ENCODE results near the gene HAUS7. TPM values are rescaled to one million over a fixed set of nuclear protein-coding genes. Genes with fewer than 3 reads are reported as not detected.

The HAUS7 gene
- polyA plus RNA-seq (2011; rRNA removed) (30.3 and 39.1 TPM in 2 replicates), polyA plus RNA-seq (2017; fragmentation: RNase III; extraction: RNeasy Plus Mini Kit Qiagen cat#74134 plus additional on column Dnase treatment) (53.6 to 54.4 TPM (median 53.8 TPM) in 3 replicates), polyA minus RNA-seq (2011; rRNA and poly(A)+ RNA removed) (44.0 and 44.3 TPM in 2 replicates)
- polyA plus RNA-seq (2012; cell fraction: cytosol; rRNA removed): 67.8 and 71.2 TPM in 2 replicates
- polyA plus RNA-seq (2012; cell fraction: nucleus; rRNA removed): 148 and 166 TPM in 2 replicates

DNA sequence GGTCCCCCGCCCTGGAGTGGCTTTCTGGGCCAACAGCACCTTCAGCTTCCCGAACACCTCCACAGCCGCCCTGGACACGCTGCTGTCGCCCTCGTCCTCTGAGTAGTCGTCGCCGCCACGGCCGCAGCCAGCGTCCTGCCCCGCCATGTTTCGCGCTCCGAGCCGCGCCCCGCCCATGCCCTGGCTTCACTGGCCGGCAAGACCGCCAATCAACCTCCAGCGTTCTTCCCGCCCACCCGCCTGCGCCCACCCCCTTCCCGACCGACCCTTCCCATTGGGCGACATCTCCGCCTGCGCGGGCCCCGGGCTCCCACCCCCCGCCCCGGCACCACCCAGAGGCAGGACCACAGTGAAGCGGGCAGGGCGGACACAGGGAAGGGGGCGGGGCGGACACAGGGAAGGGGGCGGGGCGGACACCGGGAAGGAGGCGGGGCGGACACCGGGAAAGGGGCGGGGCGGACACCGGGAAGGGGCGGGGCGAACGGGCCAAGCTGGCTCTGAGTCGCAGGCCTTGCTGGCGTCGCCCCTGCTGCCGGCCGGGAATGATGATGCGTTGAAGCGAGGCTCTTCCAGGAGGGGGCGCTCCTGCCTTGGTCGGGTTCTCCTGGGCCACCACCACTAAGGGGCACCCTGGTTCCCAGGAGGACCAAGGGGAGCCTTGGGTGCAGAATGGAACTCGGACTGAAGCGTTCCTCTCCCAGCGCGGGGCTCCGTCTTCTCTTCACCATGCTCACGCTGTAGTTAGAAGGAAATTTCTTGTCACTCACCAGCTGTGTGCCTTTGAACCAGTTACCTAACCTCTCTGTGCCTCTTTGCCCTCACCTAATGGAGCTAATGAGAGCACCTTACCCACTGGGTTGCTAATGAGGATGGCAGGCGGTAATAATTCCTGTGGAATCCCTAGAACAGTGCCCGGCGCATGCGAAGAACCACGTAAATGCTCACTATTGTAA, at the start of gene HAUS7:
TSS of gene HAUS7 (minus strand) at position 166 of the 953 bp plus-strand sequence. CDS start at position 147, 19 bp downstream.
- Histone ChIP-seq H3K4me2 (peak within 1 kb of the TSS; percentile 97), H3K27ac (peak within 1 kb of the TSS; percentile 64 to 90)
- no peak for FAIRE-seq

More for the DNA sequence above, at the start of gene HAUS7:
- TF ChIP-seq SMC3 (IDR thresholded peaks at IDR 0.05): peak; percentile 68
- no peak for TF ChIP-seq HDAC2 (IDR thresholded peaks at IDR 0.05)
- TF ChIP-seq, protein P1, sequence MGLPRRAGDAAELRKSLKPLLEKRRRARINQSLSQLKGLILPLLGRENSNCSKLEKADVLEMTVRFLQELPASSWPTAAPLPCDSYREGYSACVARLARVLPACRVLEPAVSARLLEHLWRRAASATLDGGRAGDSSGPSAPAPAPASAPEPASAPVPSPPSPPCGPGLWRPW (IDR thresholded peaks at IDR 0.05): no peak
- peak; percentile 82 for TF ChIP-seq ZFP36 (IDR thresholded peaks at IDR 0.05; ENCODE audit: borderline replicate concordance, partially characterized antibody)
- peak; percentile 60 for TF ChIP-seq POLR2A (IDR thresholded peaks at IDR 0.05; ENCODE audit: low read length)
- TF ChIP-seq RARB (CRISPR knock-in tag; IDR thresholded peaks at IDR 0.05): no peak
- TF ChIP-seq FOXS1 (CRISPR knock-in tag; IDR thresholded peaks at IDR 0.05): no peak
- TF ChIP-seq, protein P2, sequence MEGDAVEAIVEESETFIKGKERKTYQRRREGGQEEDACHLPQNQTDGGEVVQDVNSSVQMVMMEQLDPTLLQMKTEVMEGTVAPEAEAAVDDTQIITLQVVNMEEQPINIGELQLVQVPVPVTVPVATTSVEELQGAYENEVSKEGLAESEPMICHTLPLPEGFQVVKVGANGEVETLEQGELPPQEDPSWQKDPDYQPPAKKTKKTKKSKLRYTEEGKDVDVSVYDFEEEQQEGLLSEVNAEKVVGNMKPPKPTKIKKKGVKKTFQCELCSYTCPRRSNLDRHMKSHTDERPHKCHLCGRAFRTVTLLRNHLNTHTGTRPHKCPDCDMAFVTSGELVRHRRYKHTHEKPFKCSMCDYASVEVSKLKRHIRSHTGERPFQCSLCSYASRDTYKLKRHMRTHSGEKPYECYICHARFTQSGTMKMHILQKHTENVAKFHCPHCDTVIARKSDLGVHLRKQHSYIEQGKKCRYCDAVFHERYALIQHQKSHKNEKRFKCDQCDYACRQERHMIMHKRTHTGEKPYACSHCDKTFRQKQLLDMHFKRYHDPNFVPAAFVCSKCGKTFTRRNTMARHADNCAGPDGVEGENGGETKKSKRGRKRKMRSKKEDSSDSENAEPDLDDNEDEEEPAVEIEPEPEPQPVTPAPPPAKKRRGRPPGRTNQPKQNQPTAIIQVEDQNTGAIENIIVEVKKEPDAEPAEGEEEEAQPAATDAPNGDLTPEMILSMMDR (IDR thresholded peaks at IDR 0.05): peak; percentile 77
- peak; percentile 75; the same call in 1 of the 2 replicates for TF ChIP-seq PHF8 (IDR thresholded peaks at IDR 0.05; ENCODE audit: borderline replicate concordance, low read depth)
- no peak for TF ChIP-seq NR3C1 (IDR thresholded peaks at IDR 0.05)
- no peak for TF ChIP-seq ZNF302 (CRISPR knock-in tag; IDR thresholded peaks at IDR 0.05)
- no peak for TF ChIP-seq SREBF2 (IDR thresholded peaks at IDR 0.05)
- TF ChIP-seq, protein P3, sequence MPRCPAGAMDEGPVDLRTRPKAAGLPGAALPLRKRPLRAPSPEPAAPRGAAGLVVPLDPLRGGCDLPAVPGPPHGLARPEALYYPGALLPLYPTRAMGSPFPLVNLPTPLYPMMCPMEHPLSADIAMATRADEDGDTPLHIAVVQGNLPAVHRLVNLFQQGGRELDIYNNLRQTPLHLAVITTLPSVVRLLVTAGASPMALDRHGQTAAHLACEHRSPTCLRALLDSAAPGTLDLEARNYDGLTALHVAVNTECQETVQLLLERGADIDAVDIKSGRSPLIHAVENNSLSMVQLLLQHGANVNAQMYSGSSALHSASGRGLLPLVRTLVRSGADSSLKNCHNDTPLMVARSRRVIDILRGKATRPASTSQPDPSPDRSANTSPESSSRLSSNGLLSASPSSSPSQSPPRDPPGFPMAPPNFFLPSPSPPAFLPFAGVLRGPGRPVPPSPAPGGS (IDR thresholded peaks at IDR 0.05): no peak
- TF ChIP-seq HEYL (CRISPR knock-in tag; IDR thresholded peaks at IDR 0.05): no peak
- no peak for TF ChIP-seq HOXB5 (CRISPR knock-in tag; IDR thresholded peaks at IDR 0.05)
- no peak for TF ChIP-seq HOXA7 (CRISPR knock-in tag; IDR thresholded peaks at IDR 0.05)
- no peak for TF ChIP-seq BHLHE40 (IDR thresholded peaks at IDR 0.05; ENCODE audit: low read depth, low read length)
- TF ChIP-seq POLR2AphosphoS2 (conservative IDR thresholded peaks at IDR 0.05; ENCODE audit: low read length): no peak
- TF ChIP-seq, protein P4, sequence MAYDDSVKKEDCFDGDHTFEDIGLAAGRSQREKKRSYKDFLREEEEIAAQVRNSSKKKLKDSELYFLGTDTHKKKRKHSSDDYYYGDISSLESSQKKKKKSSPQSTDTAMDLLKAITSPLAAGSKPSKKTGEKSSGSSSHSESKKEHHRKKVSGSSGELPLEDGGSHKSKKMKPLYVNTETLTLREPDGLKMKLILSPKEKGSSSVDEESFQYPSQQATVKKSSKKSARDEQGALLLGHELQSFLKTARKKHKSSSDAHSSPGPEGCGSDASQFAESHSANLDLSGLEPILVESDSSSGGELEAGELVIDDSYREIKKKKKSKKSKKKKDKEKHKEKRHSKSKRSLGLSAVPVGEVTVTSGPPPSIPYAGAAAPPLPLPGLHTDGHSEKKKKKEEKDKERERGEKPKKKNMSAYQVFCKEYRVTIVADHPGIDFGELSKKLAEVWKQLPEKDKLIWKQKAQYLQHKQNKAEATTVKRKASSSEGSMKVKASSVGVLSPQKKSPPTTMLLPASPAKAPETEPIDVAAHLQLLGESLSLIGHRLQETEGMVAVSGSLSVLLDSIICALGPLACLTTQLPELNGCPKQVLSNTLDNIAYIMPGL (CRISPR knock-in tag; IDR thresholded peaks at IDR 0.05; ENCODE audit: borderline replicate concordance): no peak
- TF ChIP-seq GATA3 (IDR thresholded peaks at IDR 0.05; ENCODE audit: borderline replicate concordance): no peak
- TF ChIP-seq, protein P5, sequence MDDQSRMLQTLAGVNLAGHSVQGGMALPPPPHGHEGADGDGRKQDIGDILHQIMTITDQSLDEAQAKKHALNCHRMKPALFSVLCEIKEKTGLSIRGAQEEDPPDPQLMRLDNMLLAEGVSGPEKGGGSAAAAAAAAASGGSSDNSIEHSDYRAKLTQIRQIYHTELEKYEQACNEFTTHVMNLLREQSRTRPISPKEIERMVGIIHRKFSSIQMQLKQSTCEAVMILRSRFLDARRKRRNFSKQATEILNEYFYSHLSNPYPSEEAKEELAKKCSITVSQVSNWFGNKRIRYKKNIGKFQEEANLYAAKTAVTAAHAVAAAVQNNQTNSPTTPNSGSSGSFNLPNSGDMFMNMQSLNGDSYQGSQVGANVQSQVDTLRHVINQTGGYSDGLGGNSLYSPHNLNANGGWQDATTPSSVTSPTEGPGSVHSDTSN (IDR thresholded peaks at IDR 0.05): peak; percentile 87
- no peak for TF ChIP-seq ZSCAN20 (CRISPR knock-in tag; IDR thresholded peaks at IDR 0.05)
- no peak for TF ChIP-seq CEBPB (IDR thresholded peaks at IDR 0.05)
- TF ChIP-seq JUN (IDR thresholded peaks at IDR 0.05): no peak
- no peak for TF ChIP-seq KDM5A (IDR thresholded peaks at IDR 0.05)
- peak; percentile 57 to 63 for TF ChIP-seq RAD21 (conservative IDR thresholded peaks at IDR 0.05 in 1 of 2, IDR thresholded peaks at IDR 0.05 in 1 of 2)
- TF ChIP-seq, protein P6, sequence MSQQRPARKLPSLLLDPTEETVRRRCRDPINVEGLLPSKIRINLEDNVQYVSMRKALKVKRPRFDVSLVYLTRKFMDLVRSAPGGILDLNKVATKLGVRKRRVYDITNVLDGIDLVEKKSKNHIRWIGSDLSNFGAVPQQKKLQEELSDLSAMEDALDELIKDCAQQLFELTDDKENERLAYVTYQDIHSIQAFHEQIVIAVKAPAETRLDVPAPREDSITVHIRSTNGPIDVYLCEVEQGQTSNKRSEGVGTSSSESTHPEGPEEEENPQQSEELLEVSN (IDR thresholded peaks at IDR 0.05; ENCODE audit: borderline replicate concordance, low read depth): peak; percentile 49; the same call in 1 of the 2 replicates
- TF ChIP-seq EP300 (IDR thresholded peaks at IDR 0.05): no peak
- no peak for TF ChIP-seq CHD4 (IDR thresholded peaks at IDR 0.05; ENCODE audit: borderline replicate concordance)
- peak; percentile 87; the same call in 1 of the 2 replicates for TF ChIP-seq KDM1A (IDR thresholded peaks at IDR 0.05; ENCODE audit: low read depth)
- TF ChIP-seq FOSB (CRISPR knock-in tag; IDR thresholded peaks at IDR 0.05): no peak
- Histone ChIP-seq H3K9me3 (no peaks in the 10 kb centered on the region), H3K4me1 (peaks cover 3% of the 10 kb centered on the region; the same call in 1 of the 3 replicates), H3K4me3 (peak within 1 kb of the TSS; percentile 75)
- peak; percentile 85 to 93 for DNase-seq (ENCODE audit: low read depth in 1 of 2, low spot score in 1 of 2)
- 28% methylated on average over 14 of the region's 70 CpGs for WGBS (ENCODE audit: missing lambda C conversion rate)
- POLR2A ChIA-PET: interaction anchor here (1.1 kb wide), 1 partner anchor 9 kb away, joined by 5 read pairs; no protein-coding TSS in a partner anchor
- CTCF ChIA-PET: interaction anchor here (0.6 to 11.1 kb wide), 31 partner anchors 9 to 1286 kb away, joined by 3 to 130 read pairs (median 4); no protein-coding TSS in a partner anchor
- ATAC-seq: peak; percentile 87 to 90

Measured in A549 (cell line).